IMR-90 (cell line): Measurements from ENCODE around the gene NOD1.
"Not testable (repeated sequence)": the region's sequence is repeated elsewhere in the genome, so short reads cannot be mapped to it uniquely, and the experiment has no call there.

Source experiments
- CTCF ChIP-seq: conservative IDR thresholded peaks from 2 replicates; pipeline ENCODE4 v1.5.1; 2012; ENCODE audit warnings: mild to moderate bottlenecking, low read depth, low read length, improper control_type of control experiment
- MAZ ChIP-seq: IDR thresholded peaks from 2 replicates; pipeline ENCODE4 v1.6.1; 2012; ENCODE audit warnings: low read depth, mild to moderate bottlenecking, low read length, improper control_type of control experiment, moderate library complexity, borderline replicate concordance
- POLR2A ChIP-seq: IDR thresholded peaks from 2 replicates; pipeline ENCODE4 v1.6.1; 2012; ENCODE audit warnings: mild to moderate bottlenecking, low read depth, low read length
- RAD21 ChIP-seq: IDR thresholded peaks from 2 replicates; pipeline ENCODE4 v1.6.1; 2012; ENCODE audit warnings: low read length, improper control_type of control experiment
- RCOR1 ChIP-seq: IDR thresholded peaks from 2 replicates; pipeline ENCODE4 v1.6.1; 2012; ENCODE audit warnings: mild to moderate bottlenecking, low read length, improper control_type of control experiment; ENCODE audit not compliant: insufficient replicate concordance
- RFX5 ChIP-seq: IDR thresholded peaks from 2 replicates; pipeline ENCODE4 v1.8.0; 2012; ENCODE audit warnings: low read depth, mild to moderate bottlenecking, low read length, moderate library complexity
- SMC3 ChIP-seq: fragments of 150-350 bp; IDR thresholded peaks from 2 replicates; pipeline ENCODE4 v1.6.1; 2016; ENCODE audit warnings: low read depth, mild to moderate bottlenecking, antibody characterized with exemption, low read length, moderate library complexity

GRCh38 chr7:30481416-30481815 lies 2.8 kb upstream of the NOD1 start:
- TF ChIP-seq POLR2A, SMC3, CTCF, RFX5, RAD21, MAZ, RCOR1: not testable (repeated sequence)
